GM12878 (cell line): ENCODE data around the gene DYNLL1. TPM values are rescaled to one million over a fixed set of nuclear protein-coding genes. Genes with fewer than 3 reads are reported as not detected.

Experiments
- ATAC-seq: fragments of 200-7000 bp; cut with Tn5 transposase; 3 replicates; pipeline ENCODE4 v1.9.1; 2020; ENCODE audit warnings: mild to moderate bottlenecking, moderate library complexity
- BruUV-seq: library from RNA; stranded (reverse); fragments of 400-500 nt; replicated peaks from 2 replicates; lab custom pipeline; 2021; lab: Mats Ljungman, UMichigan
- CTCF ChIA-PET: fragments of 300-600 bp; sonication (Branson Sonifier 250); formaldehyde crosslinking; extraction: SDS; loops from one replicate; lab custom pipeline; 2021; ENCODE audit warnings: inconsistent platforms; lab: Yijun Ruan, JAX
- POLR2A ChIA-PET: fragments of 350-600 bp; formaldehyde crosslinking; extraction: SDS; loops from one replicate; lab custom pipeline; 2021; ENCODE audit warnings: inconsistent platforms; lab: Charles Lee
- RAD21 ChIA-PET: fragments of 300-600 bp; sonication (Branson Sonifier 250); formaldehyde crosslinking; loops from one replicate; lab custom pipeline; 2023; ENCODE audit warnings: antibody characterized with exemption; ENCODE audit not compliant: unreplicated experiment; lab: Charles Lee
- SMC1A ChIA-PET: fragments of 300-600 bp; sonication (Branson Sonifier 250); formaldehyde crosslinking; loops from one replicate; lab custom pipeline; 2023; ENCODE audit not compliant: unreplicated experiment, uncharacterized antibody; lab: Charles Lee
- DNase-seq: peaks from one replicate; pipeline ENCODE4 v3.0.0-alpha.2; 2011; ENCODE audit warnings: low read depth, low spot score
- FAIRE-seq: peaks from 3 replicates; lab custom pipeline; 2011; peaks lifted over from hg19 to GRCh38; lab: Jason Lieb, UNC
- H2AFZ ChIP-seq: 2 replicates; pipeline ENCODE4 v1.6.0; 2011; ENCODE audit warnings: low read depth, low read length, control low read depth; ENCODE audit not compliant: control insufficient read depth
- H3K27ac ChIP-seq: 2 replicates; pipeline ENCODE4 v1.5.1; 2011; ENCODE audit warnings: control low read depth; ENCODE audit not compliant: control insufficient read depth, insufficient read depth
- H3K27me3 ChIP-seq, 2 experiments: replicated peaks in 1 of 2; 2 replicates each; pipeline versions ENCODE4 v1.6.0 to v1.6.1; 2011; ENCODE audit warnings: low read length in 1 of 2; ENCODE audit not compliant: control insufficient read depth in 2 of 2, insufficient read depth in 2 of 2
- H3K36me3 ChIP-seq, 2 experiments: 2 replicates each; pipeline ENCODE4 v1.5.1; 2011; ENCODE audit warnings: low read length in 1 of 2; ENCODE audit not compliant: control insufficient read depth in 2 of 2, insufficient read depth in 2 of 2
- H3K4me1 ChIP-seq: 2 replicates; pipeline ENCODE4 v1.6.1; 2011; ENCODE audit warnings: mild to moderate bottlenecking, low read length, moderate library complexity, mixed read lengths; ENCODE audit not compliant: control insufficient read depth, insufficient read depth
- H3K4me2 ChIP-seq: 2 replicates; pipeline ENCODE4 v1.6.0; 2011; ENCODE audit warnings: control low read depth; ENCODE audit not compliant: control insufficient read depth, insufficient read depth
- H3K4me3 ChIP-seq: fragments of 200-600 bp; sonication (generic); 2 replicates; pipeline ENCODE4 v1.5.1; 2016
- H3K79me2 ChIP-seq: 2 replicates; pipeline ENCODE4 v1.6.0; 2011; ENCODE audit warnings: low read length; ENCODE audit not compliant: control insufficient read depth, insufficient read depth
- H3K9ac ChIP-seq: 2 replicates; pipeline ENCODE4 v1.8.0; 2011; ENCODE audit warnings: low read length, control low read depth, mixed read lengths; ENCODE audit not compliant: control insufficient read depth, insufficient read depth
- H3K9me3 ChIP-seq: replicated peaks from 3 replicates; pipeline ENCODE4 v1.5.1; 2011; ENCODE audit warnings: mild to moderate bottlenecking, low read length; ENCODE audit not compliant: control insufficient read depth, insufficient read depth
- H4K20me1 ChIP-seq: 2 replicates; pipeline ENCODE4 v1.6.0; 2011; ENCODE audit not compliant: control insufficient read depth, insufficient read depth
- ATF7 ChIP-seq: fragments of 450-650 bp; IDR thresholded peaks from 2 replicates; pipeline ENCODE4 v1.6.1; 2016; ENCODE audit warnings: low read depth, mild to moderate bottlenecking
- CBX3 ChIP-seq: fragments of 200-600 bp; sonication (generic); IDR thresholded peaks from 2 replicates; pipeline ENCODE4 v1.6.1; 2016; ENCODE audit warnings: low read depth, borderline replicate concordance
- EP300 ChIP-seq, 2 experiments: fragments of 150-350 bp in 1 of 2; IDR thresholded peaks; 2 replicates each; pipeline ENCODE4 v1.6.1; 2011 to 2012; ENCODE audit warnings: low read depth in 2 of 2, low read length in 2 of 2, borderline replicate concordance in 1 of 2, improper control_type of control experiment in 1 of 2, inconsistent platforms in 1 of 2; ENCODE audit not compliant: control insufficient read depth in 1 of 2
- ETV6 ChIP-seq, 2 experiments: fragments of 450-650 bp in 1 of 2; IDR thresholded peaks in 1 of 2; conservative IDR thresholded peaks in 1 of 2; 2 replicates each; pipeline ENCODE4 v1.6.1; 2014; ENCODE audit warnings: antibody characterized with exemption in 1 of 2, borderline replicate concordance in 1 of 2, low read depth in 1 of 2, mild to moderate bottlenecking in 1 of 2, moderate library complexity in 1 of 2
- HDAC2 ChIP-seq: fragments of 200-600 bp; sonication (generic); IDR thresholded peaks from 2 replicates; pipeline ENCODE4 v1.6.1; 2017
- HDAC6 ChIP-seq: fragments of 200-600 bp; sonication (generic); IDR thresholded peaks from one replicate; pipeline ENCODE4 v1.8.0; 2017; ENCODE audit warnings: antibody characterized with exemption; ENCODE audit not compliant: unreplicated experiment
- IRF4 ChIP-seq: IDR thresholded peaks from 2 replicates; pipeline ENCODE4 v1.6.1; 2011; ENCODE audit warnings: low read depth, low read length
- KDM1A ChIP-seq: fragments of 200-600 bp; sonication (generic); IDR thresholded peaks from 2 replicates; pipeline ENCODE4 v1.6.1; 2016; ENCODE audit warnings: borderline replicate concordance
- MXI1 ChIP-seq: fragments of 150-350 bp; IDR thresholded peaks from 2 replicates; pipeline ENCODE4 v1.6.1; 2011; ENCODE audit warnings: low read depth, mild to moderate bottlenecking, inconsistent platforms, low read length, improper control_type of control experiment
- MYB ChIP-seq: fragments of 150-350 bp; IDR thresholded peaks from 2 replicates; pipeline ENCODE4 v1.6.1; 2014; ENCODE audit warnings: mild to moderate bottlenecking, low read depth, low read length, borderline replicate concordance
- NBN ChIP-seq: fragments of 450-650 bp; IDR thresholded peaks from 2 replicates; pipeline ENCODE4 v1.6.1; 2016
- NRF1 ChIP-seq: conservative IDR thresholded peaks from 2 replicates; pipeline ENCODE4 v1.6.1; 2011; ENCODE audit warnings: mild to moderate bottlenecking, low read depth, low read length, improper control_type of control experiment
- RAD21 ChIP-seq: IDR thresholded peaks from 2 replicates; pipeline ENCODE4 v1.6.1; 2011; ENCODE audit warnings: mild to moderate bottlenecking, low read depth, low read length, moderate library complexity; ENCODE audit not compliant: insufficient read depth
- SIX5 ChIP-seq: IDR thresholded peaks from 2 replicates; pipeline ENCODE4 v1.6.1; 2011; ENCODE audit warnings: mild to moderate bottlenecking, low read depth, low read length, moderate library complexity; ENCODE audit not compliant: severe bottlenecking
- SRF ChIP-seq, 2 experiments: IDR thresholded peaks; 2 replicates each; pipeline ENCODE4 v1.6.1; 2011; ENCODE audit warnings: low read depth in 2 of 2, low read length in 2 of 2, mild to moderate bottlenecking in 1 of 2, moderate library complexity in 1 of 2
- SUPT20H ChIP-seq: IDR thresholded peaks from 2 replicates; pipeline ENCODE4 v1.6.1; 2011; ENCODE audit warnings: low read depth, mild to moderate bottlenecking, low read length, moderate library complexity, borderline replicate concordance; ENCODE audit not compliant: control insufficient read depth
- SUZ12 ChIP-seq: fragments of 200-600 bp; sonication (generic); IDR thresholded peaks from one replicate; pipeline ENCODE4 v1.6.1; 2018; ENCODE audit warnings: antibody characterized with exemption, mild to moderate bottlenecking; ENCODE audit not compliant: unreplicated experiment
- TAF1 ChIP-seq: IDR thresholded peaks from 2 replicates; pipeline ENCODE4 v1.6.1; 2011; ENCODE audit warnings: mild to moderate bottlenecking, low read depth, low read length, borderline replicate concordance
- YY1 ChIP-seq: IDR thresholded peaks from 2 replicates; pipeline ENCODE4 v1.6.1; 2011; ENCODE audit warnings: low read depth, mild to moderate bottlenecking, low read length
- WGBS: methylation state at CpG from one replicate; pipeline ENCODE4 v1.1.6; 2016; ENCODE audit warnings: low lambda C conversion rate; ENCODE audit not compliant: insufficient replicate concordance, insufficient coverage; ENCODE audit errors: missing lambda C conversion rate; 5-methylcytosine and 5-hydroxymethylcytosine counted together
- in situ Hi-C: fragments of 300-500 bp; cut with MboI; formaldehyde crosslinking; loops from 9 replicates; pipeline ENCODE4 v1.14.3; 2018; ENCODE audit warnings: mixed read lengths
- intact Hi-C: fragments of 100-400 bp; cut with micrococcal nuclease; formaldehyde crosslinking; loops from one replicate; pipeline ENCODE4 v1.14.2; 2022; ENCODE audit not compliant: unreplicated experiment
- polyA plus RNA-seq, 11 experiments: library from polyadenylated mRNA; depleted of rRNA in 4 of 11; unstranded in 6 of 11; stranded (reverse) in 5 of 11; fragments of >200 nt; fragmentation: Nextera tagmentation in 4 of 11; fragmentation: Illumina TruSeq in 1 of 11; extraction: Ambion mirVana in 4 of 11; extraction: Trizol in 1 of 11; gene quantifications; 1 replicate in 1 of 11; 2 replicates in 10 of 11; pipeline versions ENCODE4 v1.2.1 to v1.2.3, GENCODE V29; 2011 to 2016; ENCODE audit warnings: inconsistent platforms in 2 of 11, missing spikeins in 2 of 11, low read depth in 1 of 11
- total RNA-seq, 4 experiments: library from RNA; depleted of rRNA in 3 of 4; stranded (reverse); fragments of >200 nt in 3 of 4; fragmentation: Illumina TruSeq in 1 of 4; extraction: Trizol in 1 of 4; gene quantifications; 2 replicates each; pipeline versions ENCODE4 v1.2.1 to v1.2.3, GENCODE V29; 2013 to 2021

Gene DYNLL1
- total and polyA plus RNA-seq, 10 of the 15 experiments (the other 5 are each of a cell fraction or from before 2014, with no cell fraction given): 239 to 796 (median 379) TPM

GRCh38 chr12:120453060-120453750 is 42.7 kb upstream of the DYNLL1 start:
- in situ Hi-C loops: no loop called here
- intact Hi-C loops: no loop called here
- Histone ChIP-seq H3K9me3 (no peaks in the 10 kb centered on the region), H3K4me1 (no peaks in the 10 kb centered on the region), H2AFZ (no peak overlapping the region), H3K36me3 (peaks cover 7 to 20% of the 10 kb centered on the region in 2 experiments), H4K20me1 (no peaks in the 10 kb centered on the region), H3K27ac (no peak overlapping the region), H3K4me2 (no peak overlapping the region), H3K79me2 (peaks cover 3% of the 10 kb centered on the region), H3K27me3 (no peaks in the 10 kb centered on the region), H3K9ac (no peak overlapping the region), H3K4me3 (no peak overlapping the region)
- RAD21 ChIA-PET: no interaction called here
- DNase-seq (no peak), ATAC-seq (no peak), FAIRE-seq (no peak)
- WGBS: 87% methylated on average over 3 of the region's 3 CpGs
- CTCF ChIA-PET: interaction anchor here (0.6 to 4.3 kb wide), 9 partner anchors 9 to 1593 kb away, joined by 3 to 39 read pairs (median 3); partner anchors contain the start of genes DYNLL1, SIRT4 and SRSF9
- TF ChIP-seq RAD21 (no peak), HDAC2 (no peak), SUZ12 (no peak), KDM1A (no peak), YY1 (no peak), ATF7 (no peak), IRF4 (no peak), HDAC6 (no peak), NBN (no peak), SRF (IDR thresholded peaks at IDR 0.05; ENCODE audit: low read depth in 2 of 2, low read length in 2 of 2) (no peak), TAF1 (no peak), MYB (no peak), CBX3 (no peak), NRF1 (no peak), ETV6 (conservative IDR thresholded peaks at IDR 0.05 in 1 of 2, IDR thresholded peaks at IDR 0.05 in 1 of 2; ENCODE audit: borderline replicate concordance in 1 of 2, low read depth in 1 of 2) (no peak), EP300 (IDR thresholded peaks at IDR 0.05; ENCODE audit: borderline replicate concordance in 1 of 2, control insufficient read depth in 1 of 2, low read depth in 2 of 2, low read length in 2 of 2) (no peak), MXI1 (no peak), SUPT20H (no peak), SIX5 (no peak)
- POLR2A ChIA-PET: interaction anchor here (0.7 kb wide), 1 partner anchor 12 kb away, joined by 3 read pairs; no protein-coding TSS in a partner anchor
- no TSS peak for BruUV-seq
- SMC1A ChIA-PET: interaction anchor here (0.6 to 3.0 kb wide), 5 partner anchors 9 to 118 kb away, joined by 3 to 10 read pairs (median 4); no protein-coding TSS in a partner anchor
